Endothelial cell of umbilical vein (primary cell): ENCODE measurements around the gene MAPT. TPM values are rescaled to one million over a fixed set of nuclear protein-coding genes. Genes with fewer than 3 reads are reported as not detected.

Source experiments
- BruUV-seq: library from RNA; stranded (reverse); fragments of 400-500 nt; replicated peaks from 2 replicates; lab custom pipeline; 2021; lab: Mats Ljungman, UMichigan
- CTCF ChIA-PET: fragments of 300-600, 350-600 bp; sonication (Branson Sonifier 250); formaldehyde crosslinking; loops from one replicate; lab custom pipeline; 2021; ENCODE audit warnings: antibody characterized with exemption, inconsistent platforms; lab: Charles Lee
- POLR2A ChIA-PET: fragments of 300-600, 350-600 bp; sonication (Branson Sonifier 250); formaldehyde crosslinking; loops from one replicate; lab custom pipeline; 2021; ENCODE audit warnings: antibody characterized with exemption, inconsistent platforms; lab: Charles Lee
- DNase-seq: peaks from one replicate; pipeline ENCODE4 v3.0.0-alpha.2; 2011; ENCODE audit warnings: low read depth, low spot score
- FAIRE-seq: peaks from 2 replicates; lab custom pipeline; 2011; peaks lifted over from hg19 to GRCh38; lab: Jason Lieb, UNC
- H2AFZ ChIP-seq: 2 replicates; pipeline ENCODE4 v1.6.0; 2012; ENCODE audit warnings: low read depth, low read length, control low read depth, inconsistent platforms
- H3K27ac ChIP-seq: 2 replicates; pipeline ENCODE4 v1.5.1; 2011; ENCODE audit warnings: low read depth, mild to moderate bottlenecking, control low read depth, low read length, moderate library complexity; ENCODE audit not compliant: insufficient read depth
- H3K27me3 ChIP-seq, 2 experiments: 2 replicates each; pipeline versions ENCODE4 v1.6.0 to v1.6.1; 2011; ENCODE audit warnings: low read length in 2 of 2, mixed read lengths in 1 of 2; ENCODE audit not compliant: control insufficient read depth in 2 of 2, insufficient read depth in 2 of 2
- H3K36me3 ChIP-seq, 2 experiments: 2 replicates in 1 of 2; 3 replicates in 1 of 2; pipeline ENCODE4 v1.5.1; 2011; ENCODE audit warnings: low read length in 2 of 2, mild to moderate bottlenecking in 1 of 2, moderate library complexity in 1 of 2; ENCODE audit not compliant: control insufficient read depth in 2 of 2, insufficient read depth in 2 of 2; ENCODE audit errors: extremely low read depth in 1 of 2
- H3K4me1 ChIP-seq: 3 replicates; pipeline ENCODE4 v1.5.1; 2011; ENCODE audit warnings: mild to moderate bottlenecking, low read length; ENCODE audit not compliant: control insufficient read depth, insufficient read depth; ENCODE audit errors: extremely low read depth
- H3K4me2 ChIP-seq: 2 replicates; pipeline ENCODE4 v1.6.1; 2011; ENCODE audit warnings: low read length, control low read depth, mixed read lengths; ENCODE audit not compliant: insufficient read depth
- H3K4me3 ChIP-seq, 3 experiments: fragments of 200-600 bp in 1 of 3; sonication (generic), shearing (Covaris generic) in 1 of 3; replicated peaks in 1 of 3; 2 replicates each; pipeline ENCODE4 v1.5.1; 2011 to 2016; ENCODE audit warnings: control low read depth in 3 of 3, low read length in 3 of 3, mild to moderate bottlenecking in 2 of 3, inconsistent platforms in 1 of 3, low read depth in 1 of 3, moderate library complexity in 1 of 3; ENCODE audit not compliant: insufficient read depth in 1 of 3
- H3K79me2 ChIP-seq: 2 replicates; pipeline ENCODE4 v1.6.0; 2012; ENCODE audit warnings: low read length, inconsistent platforms; ENCODE audit not compliant: control insufficient read depth, insufficient read depth
- H3K9ac ChIP-seq: replicated peaks from 2 replicates; pipeline ENCODE3; 2011; ENCODE audit warnings: low read length, control low read depth; ENCODE audit not compliant: insufficient read depth; ENCODE audit errors: extremely low read depth
- H3K9me1 ChIP-seq: replicated peaks from 3 replicates; pipeline ENCODE4 v1.6.0; 2011; ENCODE audit warnings: mild to moderate bottlenecking, low read length; ENCODE audit not compliant: control insufficient read depth, insufficient read depth; ENCODE audit errors: extremely low read depth
- H3K9me3 ChIP-seq: replicated peaks from 2 replicates; pipeline ENCODE4 v1.5.1; 2012; ENCODE audit warnings: low read length, inconsistent platforms; ENCODE audit not compliant: control insufficient read depth, insufficient read depth
- H4K20me1 ChIP-seq: replicated peaks from 2 replicates; pipeline ENCODE3; 2011; ENCODE audit warnings: mild to moderate bottlenecking, low read length; ENCODE audit not compliant: control insufficient read depth, insufficient read depth; ENCODE audit errors: extremely low read depth
- EZH2 ChIP-seq: IDR thresholded peaks from 2 replicates; pipeline ENCODE4 v1.6.1; 2012; ENCODE audit warnings: borderline replicate concordance, low read depth, mild to moderate bottlenecking, moderate library complexity, low read length, inconsistent platforms; ENCODE audit not compliant: severe bottlenecking
- FOS ChIP-seq: IDR thresholded peaks from 2 replicates; pipeline ENCODE4 v1.6.1; 2011; ENCODE audit warnings: mild to moderate bottlenecking, low read length, moderate library complexity, borderline replicate concordance; ENCODE audit not compliant: insufficient read depth
- GATA2 ChIP-seq: IDR thresholded peaks from 2 replicates; pipeline ENCODE4 v1.7.0; 2011; ENCODE audit warnings: low read depth, mild to moderate bottlenecking, moderate library complexity, mixed read lengths, low read length; ENCODE audit not compliant: insufficient read length, insufficient read depth
- JUN ChIP-seq: IDR thresholded peaks from 2 replicates; pipeline ENCODE4 v1.6.1; 2011; ENCODE audit warnings: borderline replicate concordance, low read depth; ENCODE audit not compliant: insufficient read length, insufficient read depth
- MYC ChIP-seq: IDR thresholded peaks from one replicate; pipeline ENCODE4 v1.6.1; 2011; ENCODE audit warnings: mild to moderate bottlenecking, low read depth, low read length
- POLR2A ChIP-seq: IDR thresholded peaks from 2 replicates; pipeline ENCODE4 v1.6.1; 2012; ENCODE audit warnings: low read depth, mild to moderate bottlenecking, control low read depth, low read length
- POLR2AphosphoS5 ChIP-seq: IDR thresholded peaks from 2 replicates; pipeline ENCODE4 v1.6.1; 2012; ENCODE audit warnings: low read depth, mild to moderate bottlenecking, control low read depth, low read length, moderate library complexity; ENCODE audit not compliant: insufficient read depth
- dilution Hi-C: fragments of 300-500 bp; cut with MboI; formaldehyde crosslinking; loops from one replicate; pipeline ENCODE4 v1.15.0; 2019; ENCODE audit warnings: low sequenced_read_pairs; ENCODE audit not compliant: extremely low pct_ligation_motif_present
- intact Hi-C: fragments of 100-400 bp; cut with micrococcal nuclease; formaldehyde crosslinking; loops from one replicate; pipeline ENCODE4 v1.10.0; 2022
- polyA plus RNA-seq, 4 experiments: library from polyadenylated mRNA; depleted of rRNA in 3 of 4; stranded (reverse) in 3 of 4; unstranded in 1 of 4; fragments of >200 nt; gene quantifications; 2 replicates each; pipeline versions ENCODE4 v1.2.1 to v1.2.3, GENCODE V29; 2011 to 2012; ENCODE audit warnings: missing spikeins in 1 of 4
- total RNA-seq: library from RNA; stranded (reverse); gene quantifications from 2 replicates; pipeline ENCODE4 v1.2.3, GENCODE V29; 2021
- TF ChIP-seq, protein P1 (sequence below), 2 donors: IDR thresholded peaks; 1 replicate in 1 of 2; 2 replicates in 1 of 2; pipeline ENCODE4 v1.5.1; 2011; ENCODE audit warnings: low read length in 2 of 2, mild to moderate bottlenecking in 2 of 2, moderate library complexity in 2 of 2, control low read depth in 1 of 2, inconsistent platforms in 1 of 2, low read depth in 1 of 2; ENCODE audit not compliant: insufficient read depth in 1 of 2; ENCODE audit errors: extremely low read depth in 1 of 2
- TF ChIP-seq, protein P2 (sequence below): IDR thresholded peaks from 2 replicates; pipeline ENCODE4 v1.6.1; 2011; ENCODE audit not compliant: insufficient read depth, insufficient read length

The MAPT gene
- total and polyA plus RNA-seq, 2 donors (not counting 3 experiments of a cell fraction or from before 2014, with no cell fraction given): 0.04 to 0.51 TPM

DNA sequence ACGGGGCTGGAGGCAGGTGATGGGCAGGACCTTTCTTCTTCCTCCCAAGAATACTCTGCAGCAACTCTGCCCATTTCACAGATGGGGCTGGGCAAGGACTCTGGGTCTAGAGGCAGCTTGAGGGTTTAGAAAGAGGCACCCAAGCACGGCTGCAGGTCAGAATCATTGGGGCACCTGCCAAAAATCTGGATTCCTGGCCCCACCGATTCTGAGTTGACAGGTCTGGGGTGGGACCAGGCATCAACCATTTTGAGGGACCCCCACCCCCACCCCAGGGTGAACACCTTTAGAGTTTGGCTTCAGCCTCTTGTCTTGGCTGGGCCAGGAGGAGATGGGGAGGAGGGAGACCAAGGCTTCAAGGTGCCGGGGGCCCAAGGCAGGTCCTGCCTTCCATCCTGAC lies 44.3 kb upstream of the MAPT start:
- Histone ChIP-seq H3K9me3 (no peaks in the 10 kb centered on the region), H3K4me1 (no peaks in the 10 kb centered on the region), H3K27me3 (peaks cover 0 to 4% of the 10 kb centered on the region in 2 experiments), H3K4me2 (no peak overlapping the region), H3K27ac (no peak overlapping the region), H3K4me3 (no peak overlapping the region), H4K20me1 (no peaks in the 10 kb centered on the region), H3K36me3 (no peaks in the 10 kb centered on the region), H2AFZ (no peak overlapping the region), H3K9ac (no peak overlapping the region), H3K79me2 (no peaks in the 10 kb centered on the region), H3K9me1 (no peaks in the 10 kb centered on the region)
- dilution Hi-C loops (no loop called here), intact Hi-C loops (no loop called here)
- ChIA-PET CTCF (interaction anchor here (0.9 to 2.8 kb wide), 5 partner anchors 18 to 215 kb away, joined by 3 to 48 read pairs (median 4); no protein-coding TSS in a partner anchor), POLR2A (no interaction called here)
- FAIRE-seq: no peak
- BruUV-seq: no TSS peak
- DNase-seq: no peak
- TF ChIP-seq, protein P1, sequence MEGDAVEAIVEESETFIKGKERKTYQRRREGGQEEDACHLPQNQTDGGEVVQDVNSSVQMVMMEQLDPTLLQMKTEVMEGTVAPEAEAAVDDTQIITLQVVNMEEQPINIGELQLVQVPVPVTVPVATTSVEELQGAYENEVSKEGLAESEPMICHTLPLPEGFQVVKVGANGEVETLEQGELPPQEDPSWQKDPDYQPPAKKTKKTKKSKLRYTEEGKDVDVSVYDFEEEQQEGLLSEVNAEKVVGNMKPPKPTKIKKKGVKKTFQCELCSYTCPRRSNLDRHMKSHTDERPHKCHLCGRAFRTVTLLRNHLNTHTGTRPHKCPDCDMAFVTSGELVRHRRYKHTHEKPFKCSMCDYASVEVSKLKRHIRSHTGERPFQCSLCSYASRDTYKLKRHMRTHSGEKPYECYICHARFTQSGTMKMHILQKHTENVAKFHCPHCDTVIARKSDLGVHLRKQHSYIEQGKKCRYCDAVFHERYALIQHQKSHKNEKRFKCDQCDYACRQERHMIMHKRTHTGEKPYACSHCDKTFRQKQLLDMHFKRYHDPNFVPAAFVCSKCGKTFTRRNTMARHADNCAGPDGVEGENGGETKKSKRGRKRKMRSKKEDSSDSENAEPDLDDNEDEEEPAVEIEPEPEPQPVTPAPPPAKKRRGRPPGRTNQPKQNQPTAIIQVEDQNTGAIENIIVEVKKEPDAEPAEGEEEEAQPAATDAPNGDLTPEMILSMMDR (IDR thresholded peaks at IDR 0.05; ENCODE audit: extremely low read depth in 1 of 2, insufficient read depth in 1 of 2, low read depth in 1 of 2, low read length in 2 of 2): no peak
- TF ChIP-seq JUN: no peak
- TF ChIP-seq, protein P2, sequence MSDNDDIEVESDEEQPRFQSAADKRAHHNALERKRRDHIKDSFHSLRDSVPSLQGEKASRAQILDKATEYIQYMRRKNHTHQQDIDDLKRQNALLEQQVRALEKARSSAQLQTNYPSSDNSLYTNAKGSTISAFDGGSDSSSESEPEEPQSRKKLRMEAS: no peak
- no peak for TF ChIP-seq POLR2AphosphoS5
- TF ChIP-seq MYC: no peak
- no peak for TF ChIP-seq POLR2A
- no peak for TF ChIP-seq FOS
- no peak for TF ChIP-seq EZH2
- TF ChIP-seq GATA2: no peak
